Measurements from ENCODE around the gene OPCML. TPM values are rescaled to one million over a fixed set of nuclear protein-coding genes. Genes with fewer than 3 reads are reported as not detected.

The OPCML gene
- total and polyA plus RNA-seq, 4 donors: under 0.01 to 0.01 TPM; not detected in 2

DNA sequence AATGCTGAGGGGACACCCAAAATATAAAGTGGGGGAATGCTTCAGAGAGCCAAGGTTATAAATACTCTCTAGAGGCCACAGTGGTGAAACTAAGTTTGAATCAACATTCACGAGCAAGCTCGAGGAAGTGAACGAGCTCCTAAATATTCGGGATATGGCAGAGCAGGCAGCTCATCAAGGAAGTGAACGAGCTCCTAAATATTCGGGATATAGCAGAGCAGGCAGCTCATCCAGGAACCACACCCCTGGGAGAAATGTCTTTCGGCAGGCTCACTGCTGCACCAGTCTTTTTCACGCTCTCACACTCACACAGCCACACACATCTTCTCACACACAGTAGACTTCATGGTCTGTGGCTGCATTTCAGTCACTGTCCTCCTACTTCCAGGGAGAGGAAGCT lies 787.5 kb downstream of the OPCML start:
- Histone ChIP-seq H3K36me3 (ENCODE audit: control insufficient read depth in 4 of 4, insufficient read depth in 3 of 4, low read depth in 1 of 4, low read length in 3 of 4) (no peaks in the 10 kb centered on the region), H3K4me1 (ENCODE audit: control insufficient read depth in 4 of 4, insufficient read depth in 4 of 4, low read length in 3 of 4) (no peaks in the 10 kb centered on the region), H3K27me3 (ENCODE audit: control insufficient read depth in 4 of 4, insufficient read depth in 4 of 4, low read length in 3 of 4) (no peaks in the 10 kb centered on the region), H3K9ac (ENCODE audit: low read depth in 1 of 2, low read length in 2 of 2) (no peak overlapping the region), H3K9me3 (ENCODE audit: control insufficient read depth in 4 of 4, low read length in 3 of 4) (no peaks in the 10 kb centered on the region), H3K27ac (ENCODE audit: low read depth in 1 of 2, low read length in 2 of 2) (no peak overlapping the region), H3K4me3 (ENCODE audit: low read depth in 1 of 3, low read length in 3 of 3) (no peak overlapping the region)
- TF ChIP-seq FOXA2 (IDR thresholded peaks at IDR 0.05) (no peak), YY1 (IDR thresholded peaks at IDR 0.05) (no peak), SP1 (IDR thresholded peaks at IDR 0.05) (no peak), RAD21 (IDR thresholded peaks at IDR 0.05) (no peak)
- TF ChIP-seq, protein P1, sequence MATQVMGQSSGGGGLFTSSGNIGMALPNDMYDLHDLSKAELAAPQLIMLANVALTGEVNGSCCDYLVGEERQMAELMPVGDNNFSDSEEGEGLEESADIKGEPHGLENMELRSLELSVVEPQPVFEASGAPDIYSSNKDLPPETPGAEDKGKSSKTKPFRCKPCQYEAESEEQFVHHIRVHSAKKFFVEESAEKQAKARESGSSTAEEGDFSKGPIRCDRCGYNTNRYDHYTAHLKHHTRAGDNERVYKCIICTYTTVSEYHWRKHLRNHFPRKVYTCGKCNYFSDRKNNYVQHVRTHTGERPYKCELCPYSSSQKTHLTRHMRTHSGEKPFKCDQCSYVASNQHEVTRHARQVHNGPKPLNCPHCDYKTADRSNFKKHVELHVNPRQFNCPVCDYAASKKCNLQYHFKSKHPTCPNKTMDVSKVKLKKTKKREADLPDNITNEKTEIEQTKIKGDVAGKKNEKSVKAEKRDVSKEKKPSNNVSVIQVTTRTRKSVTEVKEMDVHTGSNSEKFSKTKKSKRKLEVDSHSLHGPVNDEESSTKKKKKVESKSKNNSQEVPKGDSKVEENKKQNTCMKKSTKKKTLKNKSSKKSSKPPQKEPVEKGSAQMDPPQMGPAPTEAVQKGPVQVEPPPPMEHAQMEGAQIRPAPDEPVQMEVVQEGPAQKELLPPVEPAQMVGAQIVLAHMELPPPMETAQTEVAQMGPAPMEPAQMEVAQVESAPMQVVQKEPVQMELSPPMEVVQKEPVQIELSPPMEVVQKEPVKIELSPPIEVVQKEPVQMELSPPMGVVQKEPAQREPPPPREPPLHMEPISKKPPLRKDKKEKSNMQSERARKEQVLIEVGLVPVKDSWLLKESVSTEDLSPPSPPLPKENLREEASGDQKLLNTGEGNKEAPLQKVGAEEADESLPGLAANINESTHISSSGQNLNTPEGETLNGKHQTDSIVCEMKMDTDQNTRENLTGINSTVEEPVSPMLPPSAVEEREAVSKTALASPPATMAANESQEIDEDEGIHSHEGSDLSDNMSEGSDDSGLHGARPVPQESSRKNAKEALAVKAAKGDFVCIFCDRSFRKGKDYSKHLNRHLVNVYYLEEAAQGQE (IDR thresholded peaks at IDR 0.05): no peak
- 76% methylated on average over 8 of the region's 8 CpGs for WGBS
- no peak for DNase-seq (ENCODE audit: low spot score)

DNA sequence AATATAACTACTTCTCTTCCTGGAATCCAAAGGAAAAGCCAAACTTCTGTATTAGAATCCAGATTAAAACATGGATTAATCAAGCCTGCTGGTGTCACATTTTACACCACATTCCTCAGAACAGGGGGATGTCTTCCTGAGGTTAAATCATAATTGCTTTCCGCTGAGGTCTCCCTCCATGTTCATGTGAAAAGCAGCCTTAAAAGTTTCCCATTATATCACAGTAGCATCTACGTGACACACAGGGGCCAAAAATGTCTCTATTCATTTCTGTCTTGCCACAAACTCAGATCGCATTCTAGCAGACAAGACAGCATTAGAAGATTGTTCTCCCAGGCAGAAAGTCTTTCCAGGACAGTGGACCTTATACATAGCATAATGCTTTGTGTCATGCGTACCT lies 788.7 kb downstream of the OPCML start:
- H3K9me3 ChIP-seq (ENCODE audit: control insufficient read depth in 4 of 4, low read length in 3 of 4): no peaks in the 10 kb centered on the region
- H3K4me3 ChIP-seq (ENCODE audit: low read depth in 1 of 3, low read length in 3 of 3): no peak overlapping the region
- TF ChIP-seq, protein P2, sequence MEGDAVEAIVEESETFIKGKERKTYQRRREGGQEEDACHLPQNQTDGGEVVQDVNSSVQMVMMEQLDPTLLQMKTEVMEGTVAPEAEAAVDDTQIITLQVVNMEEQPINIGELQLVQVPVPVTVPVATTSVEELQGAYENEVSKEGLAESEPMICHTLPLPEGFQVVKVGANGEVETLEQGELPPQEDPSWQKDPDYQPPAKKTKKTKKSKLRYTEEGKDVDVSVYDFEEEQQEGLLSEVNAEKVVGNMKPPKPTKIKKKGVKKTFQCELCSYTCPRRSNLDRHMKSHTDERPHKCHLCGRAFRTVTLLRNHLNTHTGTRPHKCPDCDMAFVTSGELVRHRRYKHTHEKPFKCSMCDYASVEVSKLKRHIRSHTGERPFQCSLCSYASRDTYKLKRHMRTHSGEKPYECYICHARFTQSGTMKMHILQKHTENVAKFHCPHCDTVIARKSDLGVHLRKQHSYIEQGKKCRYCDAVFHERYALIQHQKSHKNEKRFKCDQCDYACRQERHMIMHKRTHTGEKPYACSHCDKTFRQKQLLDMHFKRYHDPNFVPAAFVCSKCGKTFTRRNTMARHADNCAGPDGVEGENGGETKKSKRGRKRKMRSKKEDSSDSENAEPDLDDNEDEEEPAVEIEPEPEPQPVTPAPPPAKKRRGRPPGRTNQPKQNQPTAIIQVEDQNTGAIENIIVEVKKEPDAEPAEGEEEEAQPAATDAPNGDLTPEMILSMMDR (IDR thresholded peaks at IDR 0.05; ENCODE audit: low read depth, low read length, missing input control): no peak
- TF ChIP-seq NR2F2 (IDR thresholded peaks at IDR 0.05) (no peak), EGR1 (IDR thresholded peaks at IDR 0.05; ENCODE audit: low read depth in 2 of 2) (no peak), FOXA1 (IDR thresholded peaks at IDR 0.05) (no peak), RXRA (IDR thresholded peaks at IDR 0.05) (no peak), HNF4A (conservative IDR thresholded peaks at IDR 0.05) (no peak), JUND (IDR thresholded peaks at IDR 0.05) (no peak), YY1 (IDR thresholded peaks at IDR 0.05) (no peak), FOXA2 (IDR thresholded peaks at IDR 0.05) (no peak), TAF1 (conservative IDR thresholded peaks at IDR 0.05) (no peak)
- TF ChIP-seq, protein P3, sequence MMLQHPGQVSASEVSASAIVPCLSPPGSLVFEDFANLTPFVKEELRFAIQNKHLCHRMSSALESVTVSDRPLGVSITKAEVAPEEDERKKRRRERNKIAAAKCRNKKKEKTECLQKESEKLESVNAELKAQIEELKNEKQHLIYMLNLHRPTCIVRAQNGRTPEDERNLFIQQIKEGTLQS (IDR thresholded peaks at IDR 0.05): no peak
- TF ChIP-seq, protein P1 (IDR thresholded peaks at IDR 0.05): no peak
- TF ChIP-seq, protein P4, sequence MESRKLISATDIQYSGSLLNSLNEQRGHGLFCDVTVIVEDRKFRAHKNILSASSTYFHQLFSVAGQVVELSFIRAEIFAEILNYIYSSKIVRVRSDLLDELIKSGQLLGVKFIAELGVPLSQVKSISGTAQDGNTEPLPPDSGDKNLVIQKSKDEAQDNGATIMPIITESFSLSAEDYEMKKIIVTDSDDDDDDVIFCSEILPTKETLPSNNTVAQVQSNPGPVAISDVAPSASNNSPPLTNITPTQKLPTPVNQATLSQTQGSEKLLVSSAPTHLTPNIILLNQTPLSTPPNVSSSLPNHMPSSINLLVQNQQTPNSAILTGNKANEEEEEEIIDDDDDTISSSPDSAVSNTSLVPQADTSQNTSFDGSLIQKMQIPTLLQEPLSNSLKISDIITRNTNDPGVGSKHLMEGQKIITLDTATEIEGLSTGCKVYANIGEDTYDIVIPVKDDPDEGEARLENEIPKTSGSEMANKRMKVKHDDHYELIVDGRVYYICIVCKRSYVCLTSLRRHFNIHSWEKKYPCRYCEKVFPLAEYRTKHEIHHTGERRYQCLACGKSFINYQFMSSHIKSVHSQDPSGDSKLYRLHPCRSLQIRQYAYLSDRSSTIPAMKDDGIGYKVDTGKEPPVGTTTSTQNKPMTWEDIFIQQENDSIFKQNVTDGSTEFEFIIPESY (IDR thresholded peaks at IDR 0.05): no peak
- TF ChIP-seq, protein P5, sequence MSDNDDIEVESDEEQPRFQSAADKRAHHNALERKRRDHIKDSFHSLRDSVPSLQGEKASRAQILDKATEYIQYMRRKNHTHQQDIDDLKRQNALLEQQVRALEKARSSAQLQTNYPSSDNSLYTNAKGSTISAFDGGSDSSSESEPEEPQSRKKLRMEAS (IDR thresholded peaks at IDR 0.05): no peak
- no peak for DNase-seq (ENCODE audit: low spot score)
- no peaks in the 10 kb centered on the region for H3K27me3 ChIP-seq (ENCODE audit: control insufficient read depth in 4 of 4, insufficient read depth in 4 of 4, low read length in 3 of 4)
- H3K27ac ChIP-seq (ENCODE audit: low read depth in 1 of 2, low read length in 2 of 2): no peak overlapping the region
- 92% methylated on average over 4 of the region's 4 CpGs for WGBS
- no peaks in the 10 kb centered on the region for H3K4me1 ChIP-seq (ENCODE audit: control insufficient read depth in 4 of 4, insufficient read depth in 4 of 4, low read length in 3 of 4)
- H3K36me3 ChIP-seq (ENCODE audit: control insufficient read depth in 4 of 4, insufficient read depth in 3 of 4, low read depth in 1 of 4, low read length in 3 of 4): no peaks in the 10 kb centered on the region
- H3K9ac ChIP-seq (ENCODE audit: low read depth in 1 of 2, low read length in 2 of 2): no peak overlapping the region
